Natural killer cell (primary cell): ENCODE measurements around the gene NRG3. TPM values are rescaled to one million over a fixed set of nuclear protein-coding genes. Genes with fewer than 3 reads are reported as not detected.

Source experiments
- ATAC-seq, 3 donors: fragments of 150-1000 bp in 2 of 3; fragments of 200-7000 bp in 1 of 3; cut with Tn5 transposase; 1 replicate in 1 of 3; 2 replicates in 2 of 3; pipeline ENCODE4 v1.10.0; 2021; ENCODE audit warnings: mild to moderate bottlenecking in 2 of 3, moderate library complexity in 2 of 3
- DNase-seq, 2 donors: peaks; one replicate each; pipeline versions ENCODE4 v3.0.0 to v3.0.0-alpha.2; 2013 to 2021; ENCODE audit warnings: mixed read lengths in 1 of 2
- H3K27ac ChIP-seq: one replicate; pipeline ENCODE4 v1.5.1; 2013; ENCODE audit warnings: mild to moderate bottlenecking, low read length
- H3K27me3 ChIP-seq: one replicate; pipeline ENCODE4 v1.6.1; 2013; ENCODE audit warnings: low read length; ENCODE audit not compliant: control insufficient read depth, insufficient read depth
- H3K36me3 ChIP-seq: one replicate; pipeline ENCODE4 v1.6.1; 2013; ENCODE audit warnings: low read length; ENCODE audit not compliant: control insufficient read depth, insufficient read depth
- H3K4me1 ChIP-seq: one replicate; pipeline ENCODE4 v1.6.1; 2013; ENCODE audit warnings: low read length; ENCODE audit not compliant: control insufficient read depth, insufficient read depth
- H3K4me3 ChIP-seq: one replicate; pipeline ENCODE4 v1.5.1; 2013; ENCODE audit warnings: low read length
- H3K9me3 ChIP-seq: one replicate; pipeline ENCODE4 v1.6.1; 2013; ENCODE audit warnings: low read length; ENCODE audit not compliant: control insufficient read depth, insufficient read depth
- H3K27ac Mint-ChIP-seq, 2 donors: one replicate each; pipeline ENCODE4 v1.8.0; 2022; ENCODE audit warnings: mild to moderate bottlenecking in 2 of 2, mixed read lengths in 2 of 2, moderate library complexity in 1 of 2
- H3K27me3 Mint-ChIP-seq, 2 donors: one replicate each; pipeline ENCODE4 v1.8.0; 2022; ENCODE audit warnings: low read depth in 2 of 2, mixed read lengths in 2 of 2
- H3K36me3 Mint-ChIP-seq: one replicate; pipeline ENCODE4 v1.8.0; 2022; ENCODE audit warnings: mixed read lengths
- H3K4me1 Mint-ChIP-seq, 2 donors: one replicate each; pipeline ENCODE4 v1.8.0; 2022; ENCODE audit warnings: mixed read lengths in 2 of 2
- H3K4me3 Mint-ChIP-seq: one replicate; pipeline ENCODE4 v1.8.0; 2022; ENCODE audit warnings: mild to moderate bottlenecking, moderate library complexity, mixed read lengths
- H3K9me3 Mint-ChIP-seq, 2 donors: one replicate each; pipeline ENCODE4 v1.8.0; 2022; ENCODE audit warnings: mixed read lengths in 2 of 2
- WGBS: methylation state at CpG from one replicate; pipeline ENCODE4 v1.1.7; 2013; ENCODE audit warnings: missing lambda C conversion rate; ENCODE audit not compliant: insufficient coverage; 5-methylcytosine and 5-hydroxymethylcytosine counted together
- intact Hi-C: fragments of 100-400 bp; cut with micrococcal nuclease; formaldehyde crosslinking; loops from one replicate; pipeline ENCODE4 v1.14.2; 2022
- total RNA-seq, 4 donors: library from RNA; stranded (reverse); fragments of 120-200 nt in 1 of 4; gene quantifications; one replicate each; pipeline versions ENCODE4 v1.2.3 to v1.2.4, GENCODE V29; 2013 to 2022
- TF ChIP-seq, protein P1 (sequence below): fragments of 200-600 bp; IDR thresholded peaks from one replicate; pipeline ENCODE4 v1.8.0; 2022; ENCODE audit warnings: antibody characterized with exemption

Gene NRG3
- total RNA-seq, 3 donors from 2014 or later (not counting 1 experiment from before 2014, with no cell fraction given) = not detected

DNA sequence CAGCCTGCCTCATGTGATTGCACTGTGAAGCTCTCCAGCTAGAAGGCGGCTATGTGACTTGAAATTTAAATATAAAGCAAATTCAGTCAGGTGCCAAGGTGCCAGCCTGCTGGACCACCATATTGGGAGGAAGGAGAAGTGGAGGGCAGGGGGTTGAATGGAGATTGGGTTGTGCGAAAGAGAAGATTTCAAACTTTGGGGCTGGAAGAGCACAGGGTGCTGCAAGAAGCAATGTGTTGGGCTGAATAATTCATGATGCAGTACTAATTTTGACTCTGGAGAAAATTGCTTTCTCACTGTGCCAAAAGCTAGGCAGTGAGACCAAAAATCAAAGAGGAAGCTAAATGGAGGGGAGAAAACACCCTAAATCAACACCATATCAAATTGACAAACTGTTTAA lies 335.3 kb downstream of the NRG3 start:
- no peaks in the 10 kb centered on the region for H3K4me1 Mint-ChIP-seq
- H3K27me3 Mint-ChIP-seq = no peaks in the 10 kb centered on the region
- TF ChIP-seq, protein P1, sequence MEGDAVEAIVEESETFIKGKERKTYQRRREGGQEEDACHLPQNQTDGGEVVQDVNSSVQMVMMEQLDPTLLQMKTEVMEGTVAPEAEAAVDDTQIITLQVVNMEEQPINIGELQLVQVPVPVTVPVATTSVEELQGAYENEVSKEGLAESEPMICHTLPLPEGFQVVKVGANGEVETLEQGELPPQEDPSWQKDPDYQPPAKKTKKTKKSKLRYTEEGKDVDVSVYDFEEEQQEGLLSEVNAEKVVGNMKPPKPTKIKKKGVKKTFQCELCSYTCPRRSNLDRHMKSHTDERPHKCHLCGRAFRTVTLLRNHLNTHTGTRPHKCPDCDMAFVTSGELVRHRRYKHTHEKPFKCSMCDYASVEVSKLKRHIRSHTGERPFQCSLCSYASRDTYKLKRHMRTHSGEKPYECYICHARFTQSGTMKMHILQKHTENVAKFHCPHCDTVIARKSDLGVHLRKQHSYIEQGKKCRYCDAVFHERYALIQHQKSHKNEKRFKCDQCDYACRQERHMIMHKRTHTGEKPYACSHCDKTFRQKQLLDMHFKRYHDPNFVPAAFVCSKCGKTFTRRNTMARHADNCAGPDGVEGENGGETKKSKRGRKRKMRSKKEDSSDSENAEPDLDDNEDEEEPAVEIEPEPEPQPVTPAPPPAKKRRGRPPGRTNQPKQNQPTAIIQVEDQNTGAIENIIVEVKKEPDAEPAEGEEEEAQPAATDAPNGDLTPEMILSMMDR = no peak
- Histone ChIP-seq H3K36me3 (no peaks in the 10 kb centered on the region), H3K4me1 (no peaks in the 10 kb centered on the region), H3K9me3 (peaks cover 4% of the 10 kb centered on the region), H3K27ac (no peak overlapping the region), H3K27me3 (no peaks in the 10 kb centered on the region), H3K4me3 (no peak overlapping the region)
- WGBS = 80% methylated on average over 2 of the region's 2 CpGs
- DNase-seq (no peak), ATAC-seq (no peak)
- H3K27ac Mint-ChIP-seq = no peak overlapping the region
- intact Hi-C loops = no loop called here
- H3K36me3 Mint-ChIP-seq = no peaks in the 10 kb centered on the region
- H3K9me3 Mint-ChIP-seq = peaks cover 11 to 20% of the 10 kb centered on the region in 2 donors
- H3K4me3 Mint-ChIP-seq = no peak overlapping the region

DNA sequence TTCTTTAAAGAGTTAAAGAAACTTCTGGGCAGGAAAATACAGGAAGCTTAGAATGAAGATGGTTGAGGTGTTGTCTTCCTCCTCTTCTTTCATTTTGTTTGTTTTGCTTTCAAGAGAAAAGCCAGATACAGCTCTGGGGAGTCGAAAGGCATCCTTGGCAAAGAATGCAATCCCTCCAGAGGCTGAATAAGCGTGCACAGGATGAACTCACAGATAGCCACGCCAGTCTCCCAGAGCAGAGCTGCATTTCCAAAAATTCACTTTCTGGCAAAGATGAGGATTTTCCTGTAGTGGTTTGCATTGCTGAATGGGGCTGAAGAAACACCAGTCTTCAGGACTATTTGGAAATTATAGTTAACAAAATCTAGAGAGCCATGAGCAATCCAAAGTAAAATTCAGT lies 336.4 kb downstream of the NRG3 start:
- 34% methylated on average over 3 of the region's 3 CpGs for WGBS
- Histone ChIP-seq H3K9me3 (peaks cover 4% of the 10 kb centered on the region), H3K36me3 (no peaks in the 10 kb centered on the region), H3K4me1 (no peaks in the 10 kb centered on the region), H3K27ac (no peak overlapping the region), H3K4me3 (no peak overlapping the region), H3K27me3 (no peaks in the 10 kb centered on the region)
- no peaks in the 10 kb centered on the region for H3K27me3 Mint-ChIP-seq
- ATAC-seq = no peak
- no peaks in the 10 kb centered on the region for H3K4me1 Mint-ChIP-seq
- no peak overlapping the region for H3K27ac Mint-ChIP-seq
- no peaks in the 10 kb centered on the region for H3K36me3 Mint-ChIP-seq
- intact Hi-C loops = no loop called here
- H3K4me3 Mint-ChIP-seq = no peak overlapping the region
- H3K9me3 Mint-ChIP-seq = peaks cover 6 to 13% of the 10 kb centered on the region in 2 donors
- DNase-seq = no peak
- TF ChIP-seq, protein P1 = no peak

DNA sequence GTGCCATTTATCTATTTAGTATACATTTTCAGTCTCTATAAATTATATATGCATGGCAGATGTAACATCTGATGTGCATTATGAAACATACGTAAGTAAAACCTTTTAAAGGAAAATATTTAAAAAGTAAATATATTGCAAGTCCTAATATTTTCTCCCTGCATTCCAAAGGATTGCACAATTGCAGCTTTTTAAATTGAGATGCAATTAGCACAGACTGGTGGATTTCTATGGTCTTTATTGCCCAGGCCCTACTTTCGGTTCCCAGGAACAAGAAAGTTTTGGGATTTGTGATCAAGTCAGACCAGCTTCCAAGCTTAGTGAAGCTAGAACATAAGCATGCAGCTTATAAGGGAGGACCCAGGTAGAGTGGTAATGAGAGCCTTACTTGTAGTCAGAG lies 337.8 kb downstream of the NRG3 start:
- Mint-ChIP-seq H3K36me3 (no peaks in the 10 kb centered on the region), H3K4me1 (no peaks in the 10 kb centered on the region), H3K9me3 (peaks cover 5 to 11% of the 10 kb centered on the region in 2 donors), H3K4me3 (no peak overlapping the region), H3K27me3 (no peaks in the 10 kb centered on the region), H3K27ac (no peak overlapping the region)
- no peak for ATAC-seq
- 87% methylated on average over 1 of the region's 2 CpGs for WGBS
- no peak overlapping the region for H3K27ac ChIP-seq
- no peaks in the 10 kb centered on the region for H3K9me3 ChIP-seq
- intact Hi-C loops = no loop called here
- H3K27me3 ChIP-seq = no peaks in the 10 kb centered on the region
- no peak overlapping the region for H3K4me3 ChIP-seq
- no peaks in the 10 kb centered on the region for H3K4me1 ChIP-seq
- TF ChIP-seq, protein P1 = no peak
- H3K36me3 ChIP-seq = no peaks in the 10 kb centered on the region
- DNase-seq = no peak

DNA sequence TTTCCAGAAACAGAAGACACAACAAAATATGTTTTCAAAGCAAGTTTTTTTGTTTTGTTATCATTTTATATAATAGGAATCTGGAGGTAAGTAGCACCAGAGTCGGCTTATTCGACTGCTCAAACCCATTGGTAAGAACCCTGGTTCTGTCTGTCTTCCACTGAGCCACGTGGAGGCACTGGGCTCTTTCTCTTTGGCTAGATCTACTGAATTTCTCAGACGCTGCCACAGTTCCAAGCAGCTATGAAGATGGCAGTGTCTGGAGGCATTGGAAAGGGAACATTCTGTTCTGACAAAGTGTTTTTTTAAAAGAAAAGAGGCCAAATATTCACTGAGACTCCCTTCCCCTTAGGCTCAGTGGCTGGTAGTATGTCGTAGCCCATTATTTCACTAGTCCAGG lies 338.8 kb downstream of the NRG3 start:
- Mint-ChIP-seq H3K36me3 (no peaks in the 10 kb centered on the region), H3K4me3 (no peak overlapping the region), H3K4me1 (no peaks in the 10 kb centered on the region), H3K27me3 (no peaks in the 10 kb centered on the region), H3K9me3 (peaks cover 6 to 7% of the 10 kb centered on the region in 2 donors), H3K27ac (no peak overlapping the region)
- Histone ChIP-seq H3K4me1 (no peaks in the 10 kb centered on the region), H3K27ac (no peak overlapping the region), H3K9me3 (no peaks in the 10 kb centered on the region), H3K27me3 (no peaks in the 10 kb centered on the region), H3K36me3 (no peaks in the 10 kb centered on the region), H3K4me3 (no peak overlapping the region)
- intact Hi-C loops = no loop called here
- TF ChIP-seq, protein P1 = no peak
- DNase-seq (no peak), ATAC-seq (no peak)
- 77% methylated on average over 3 of the region's 5 CpGs for WGBS
